Measurements from ENCODE around the gene SMIM45.

DNA sequence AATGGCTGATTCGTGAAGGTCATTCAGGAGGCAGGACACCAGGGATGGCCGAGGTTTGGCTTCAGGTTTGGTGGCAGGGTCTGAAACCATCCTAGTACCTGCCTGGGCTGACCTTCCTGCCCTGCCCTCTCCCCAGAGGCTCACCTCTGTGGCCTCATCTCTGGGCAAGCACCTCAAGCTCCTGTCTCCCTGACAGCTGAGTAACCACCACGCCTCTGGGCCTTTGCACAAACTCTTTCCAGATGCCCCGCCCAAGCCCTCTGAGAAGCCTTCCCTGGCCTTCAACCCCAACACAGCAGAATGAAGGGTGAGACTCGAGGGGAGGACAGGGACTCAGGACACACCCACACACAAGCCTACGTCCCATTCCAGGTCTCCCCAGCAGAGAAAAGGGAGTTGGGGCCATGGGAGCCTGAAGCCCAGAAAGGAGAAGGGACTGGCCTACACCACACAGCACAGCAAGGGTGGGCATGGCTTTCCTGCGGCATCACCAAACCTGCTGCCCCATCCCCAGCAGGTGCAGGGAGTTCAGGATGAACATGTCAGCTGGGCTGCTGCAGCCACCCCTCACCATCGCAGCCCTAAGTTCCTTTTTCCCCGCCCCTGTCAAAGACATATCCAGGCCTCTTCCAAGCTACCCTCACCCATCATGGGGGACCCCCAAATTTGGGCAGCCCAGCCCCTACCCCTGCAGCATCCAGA, 39.5 kb upstream of the SMIM45 start:
- TF ChIP-seq POLR2A (IDR thresholded peaks at IDR 0.05; ENCODE audit: low read depth, low read length) (no peak), RAD21 (IDR thresholded peaks at IDR 0.05; ENCODE audit: low read length) (no peak)

Data from IMR-90 (cell line).